PC-9 (cell line): ENCODE results near the gene TPX2. TPM values are rescaled to one million over a fixed set of nuclear protein-coding genes. Genes with fewer than 3 reads are reported as not detected.

Experiments
- BruUV-seq: library from RNA; stranded (reverse); fragments of 400-500 nt; replicated peaks from 2 replicates; lab custom pipeline; 2021; lab: Mats Ljungman, UMichigan
- CTCF ChIA-PET: fragments of 300-600 bp; sonication (Branson Sonifier 250); formaldehyde crosslinking; loops from one replicate; lab custom pipeline; 2022; ENCODE audit warnings: antibody characterized with exemption; lab: Charles Lee
- POLR2A ChIA-PET: fragments of 300-600 bp; sonication (Branson Sonifier 250); formaldehyde crosslinking; loops from one replicate; lab custom pipeline; 2022; ENCODE audit warnings: antibody characterized with exemption; ENCODE audit not compliant: unreplicated experiment; lab: Charles Lee
- DNase-seq, 2 experiments: peaks; one replicate each; pipeline versions ENCODE4 v3.0.0 to v3.0.0-alpha.2; 2015 to 2022; ENCODE audit warnings: mixed read lengths in 1 of 2
- H2AFZ ChIP-seq: fragments of 200-600 bp; sonication (generic); 2 replicates; pipeline ENCODE4 v1.8.1; 2017; ENCODE audit warnings: antibody characterized with exemption
- H3F3A ChIP-seq: fragments of 200-600 bp; sonication (generic); 2 replicates; pipeline ENCODE4 v1.8.1; 2017; ENCODE audit warnings: antibody characterized with exemption, mild to moderate bottlenecking, low read depth; ENCODE audit not compliant: insufficient read depth
- H3K27ac ChIP-seq: fragments of 200-600 bp; sonication (generic); 2 replicates; pipeline ENCODE4 v1.6.1; 2016; ENCODE audit warnings: mixed run types
- H3K27me3 ChIP-seq: fragments of 200-600 bp; sonication (generic); 2 replicates; pipeline ENCODE4 v1.6.1; 2016; ENCODE audit warnings: low read depth, mixed run types; ENCODE audit not compliant: insufficient read depth
- H3K36me3 ChIP-seq: fragments of 200-600 bp; sonication (generic); 2 replicates; pipeline ENCODE4 v1.6.1; 2016; ENCODE audit warnings: low read depth, mixed run types
- H3K4me1 ChIP-seq: fragments of 200-600 bp; sonication (generic); replicated peaks from 2 replicates; pipeline ENCODE4 v1.6.1; 2016; ENCODE audit warnings: mixed run types; ENCODE audit not compliant: insufficient read depth
- H3K4me2 ChIP-seq: fragments of 200-600 bp; sonication (generic); 2 replicates; pipeline ENCODE4 v1.6.1; 2017; ENCODE audit warnings: mixed run types
- H3K4me3 ChIP-seq: fragments of 200-600 bp; sonication (generic); 2 replicates; pipeline ENCODE4 v1.6.1; 2016; ENCODE audit warnings: mixed run types
- H3K79me2 ChIP-seq: fragments of 200-600 bp; sonication (generic); 2 replicates; pipeline ENCODE4 v1.6.1; 2017; ENCODE audit warnings: low read depth, mixed run types
- H3K9me2 ChIP-seq: fragments of 200-600 bp; sonication (generic); 2 replicates; pipeline ENCODE4 v1.8.1; 2017; ENCODE audit warnings: mild to moderate bottlenecking; ENCODE audit not compliant: insufficient read depth
- H3K9me3 ChIP-seq: fragments of 200-600 bp; sonication (generic); 2 replicates; pipeline ENCODE4 v1.8.1; 2016; ENCODE audit warnings: low read depth; ENCODE audit not compliant: insufficient read depth
- H4K20me1 ChIP-seq: fragments of 200-600 bp; sonication (generic); 2 replicates; pipeline ENCODE4 v1.8.1; 2017; ENCODE audit not compliant: insufficient read depth
- CTCF ChIP-seq: fragments of 200-600 bp; sonication (generic); conservative IDR thresholded peaks from 2 replicates; pipeline ENCODE4 v1.6.1; 2017; ENCODE audit warnings: mixed run types, antibody characterized with exemption, mild to moderate bottlenecking, moderate library complexity
- EZH2 ChIP-seq: fragments of 200-600 bp; sonication (generic); IDR thresholded peaks from 2 replicates; pipeline ENCODE4 v1.8.0; 2017; ENCODE audit warnings: antibody characterized with exemption, low read depth
- intact Hi-C: fragments of 100-400 bp; cut with micrococcal nuclease; formaldehyde crosslinking; loops from one replicate; pipeline ENCODE4 v1.10.0; 2022; ENCODE audit not compliant: unreplicated experiment
- total RNA-seq: library from RNA; stranded (reverse); gene quantifications from 2 replicates; pipeline ENCODE4 v1.2.3, GENCODE V29; 2021

The TPX2 gene
- total RNA-seq, 1 experiment from 2014 or later, result 164 TPM

DNA sequence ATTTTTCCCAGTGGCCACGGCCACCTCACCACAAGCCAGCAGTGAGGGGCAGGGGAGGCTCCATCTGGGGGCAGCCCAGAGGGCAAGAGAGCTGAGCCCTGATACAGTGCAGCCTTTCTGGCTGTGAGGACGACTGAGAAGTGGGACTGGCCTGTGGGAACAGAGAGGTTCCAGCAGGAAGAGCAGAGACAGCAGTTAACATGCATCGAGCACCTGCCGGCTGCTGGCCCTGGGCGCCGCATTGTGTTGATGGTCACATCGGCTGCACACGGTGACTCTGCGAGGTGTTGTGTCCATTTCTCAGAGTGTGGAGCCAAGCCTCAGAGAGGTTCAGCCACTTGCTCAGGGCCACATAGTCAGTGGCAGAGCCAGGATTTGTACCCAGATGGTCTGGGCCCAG, 96.5 kb downstream of the TPX2 start:
- CTCF ChIA-PET, result interaction anchor here (0.8 to 1.3 kb wide), 3 partner anchors 11 to 657 kb away, joined by 3 read pairs; no protein-coding TSS in a partner anchor
- H3K4me2 ChIP-seq, result peak overlapping the region; percentile 29
- POLR2A ChIA-PET, result no interaction called here

DNA sequence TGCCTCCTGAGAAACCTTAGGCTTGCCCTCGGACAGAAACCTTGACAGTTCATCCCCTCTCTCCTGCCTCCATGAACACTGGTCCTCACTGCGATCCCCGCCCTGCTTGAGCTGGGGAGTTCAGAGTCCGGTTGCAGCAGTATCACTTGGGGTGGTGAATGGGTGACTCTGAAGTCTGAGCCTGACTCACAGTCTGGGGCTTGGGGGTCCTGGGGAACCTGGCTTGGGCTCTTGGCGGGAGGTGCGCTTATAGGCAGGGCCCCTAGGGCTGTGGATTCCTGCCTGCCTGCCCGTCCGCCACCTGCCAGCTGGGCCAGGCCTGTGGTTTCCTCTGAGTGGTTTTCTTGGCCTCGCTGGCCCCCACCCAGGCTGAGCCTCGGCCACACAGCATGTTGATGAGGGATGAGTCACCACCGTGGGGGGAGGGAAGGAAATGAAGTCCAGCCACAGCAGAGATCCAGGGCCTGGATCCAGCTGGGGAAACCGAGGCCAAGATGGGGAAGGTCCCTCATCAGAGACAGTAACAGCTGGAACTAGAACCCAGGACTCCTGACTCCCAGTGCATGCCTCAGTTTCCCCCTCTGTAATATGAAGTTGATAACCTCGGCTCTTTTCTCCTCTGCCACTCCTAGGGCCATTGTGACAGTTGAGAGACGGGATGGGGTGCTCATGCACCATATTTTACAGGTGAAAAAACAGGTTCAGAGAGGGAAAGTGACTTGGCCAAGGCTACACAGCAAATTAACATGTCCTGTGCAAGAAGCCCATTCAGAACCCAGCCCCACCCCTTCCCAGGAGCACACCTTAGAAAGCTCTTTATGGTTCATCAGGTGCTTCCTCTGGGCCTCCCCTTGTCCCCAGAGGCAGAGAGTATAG, 97.1 kb downstream of the TPX2 start:
- Histone ChIP-seq H3K36me3 (no peaks in the 10 kb centered on the region), H3K27me3 (no peaks in the 10 kb centered on the region), H4K20me1 (no peaks in the 10 kb centered on the region), H2AFZ (no peak overlapping the region), H3K4me3 (no peak overlapping the region), H3K9me2 (no peaks in the 10 kb centered on the region), H3K79me2 (no peaks in the 10 kb centered on the region), H3K4me2 (peak overlapping the region; percentile 29), H3K4me1 (peaks cover 12% of the 10 kb centered on the region), H3F3A (peaks cover 13% of the 10 kb centered on the region; the same call in 1 of the 2 replicates), H3K9me3 (no peaks in the 10 kb centered on the region), H3K27ac (no peak overlapping the region)
- intact Hi-C loops, result loop anchor here (1.0 to 10.0 kb wide), 3 partner anchors 116 to 649 kb away; partner anchors contain the start of gene PDRG1
- peak; percentile 72 to 94 for DNase-seq
- TF ChIP-seq EZH2 (no peak), CTCF (no peak)
- BruUV-seq, result no TSS peak
- CTCF ChIA-PET, result interaction anchor here (0.6 to 1.3 kb wide), 5 partner anchors 10 to 657 kb away, joined by 3 to 8 read pairs (median 3); no protein-coding TSS in a partner anchor
- POLR2A ChIA-PET, result interaction anchor here (0.6 to 0.7 kb wide), 3 partner anchors 113 to 686 kb away, joined by 3 to 5 read pairs (median 4); partner anchors contain the start of gene BCL2L1

More for the DNA sequence above, 96.5 kb downstream of the TPX2 start:
- Histone ChIP-seq H3K4me1 (peaks cover 12% of the 10 kb centered on the region), H3K79me2 (no peaks in the 10 kb centered on the region), H3K27me3 (no peaks in the 10 kb centered on the region), H2AFZ (no peak overlapping the region), H3K9me3 (no peaks in the 10 kb centered on the region), H3K4me3 (no peak overlapping the region), H3K27ac (no peak overlapping the region), H3K36me3 (no peaks in the 10 kb centered on the region), H3F3A (peaks cover 13% of the 10 kb centered on the region; the same call in 1 of the 2 replicates), H3K9me2 (no peaks in the 10 kb centered on the region), H4K20me1 (no peaks in the 10 kb centered on the region)
- TF ChIP-seq CTCF (no peak), EZH2 (no peak)
- intact Hi-C loops, result loop anchor here (5.0 to 10.0 kb wide), 2 partner anchors 268 to 649 kb away; no protein-coding TSS in a partner anchor
- no TSS peak for BruUV-seq
- DNase-seq, result no peak

DNA sequence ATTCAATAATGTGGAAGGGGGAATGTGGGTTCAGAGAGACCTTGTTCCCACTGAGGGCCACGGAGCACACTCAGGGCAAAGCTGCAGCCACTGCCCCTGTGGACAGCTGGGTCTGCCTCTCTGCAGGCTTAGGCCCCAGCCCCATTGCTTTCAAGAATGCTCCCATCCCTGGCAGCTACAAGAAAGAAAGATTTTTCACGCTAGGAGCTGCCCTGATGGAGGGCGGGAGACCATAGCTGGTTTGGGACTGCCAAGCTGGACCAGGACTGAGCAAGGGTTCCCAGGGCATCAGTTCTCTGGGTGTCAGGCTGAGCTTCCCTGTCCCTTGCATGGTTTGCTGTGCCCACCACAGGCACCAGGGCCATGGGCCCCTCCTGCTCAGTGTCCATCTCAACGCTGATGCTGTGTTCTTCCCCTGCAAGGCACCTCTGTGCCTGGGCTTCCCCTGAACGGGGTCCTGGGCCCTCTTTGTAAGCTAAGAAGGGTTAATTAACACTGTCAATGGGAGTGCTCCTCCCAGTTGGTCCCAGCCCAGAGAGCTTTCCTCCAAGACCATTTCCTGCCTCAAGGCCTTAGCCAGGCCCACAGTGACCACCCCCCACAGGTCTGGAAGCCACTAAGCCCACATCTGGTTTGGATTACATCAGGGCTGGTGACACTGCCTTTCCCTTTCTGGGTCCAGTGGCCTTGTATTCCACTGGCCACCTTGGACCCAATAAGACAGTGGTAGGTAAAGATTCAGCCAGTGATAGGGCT, 97.9 kb downstream of the TPX2 start:
- no peaks in the 10 kb centered on the region for H3K9me3 ChIP-seq
- no peaks in the 10 kb centered on the region for H4K20me1 ChIP-seq
- POLR2A ChIA-PET, result interaction anchor here (0.5 to 0.6 kb wide), 4 partner anchors 33 to 638 kb away, joined by 3 to 11 read pairs (median 4); partner anchors contain the start of gene BCL2L1
- H3K4me3 ChIP-seq, result no peak overlapping the region
- H3K4me1 ChIP-seq, result peaks cover 16% of the 10 kb centered on the region
- CTCF ChIA-PET, result interaction anchor here (0.6 to 1.3 kb wide), 3 partner anchors 10 to 110 kb away, joined by 3 to 8 read pairs (median 3); no protein-coding TSS in a partner anchor
- no peak for TF ChIP-seq CTCF
- TF ChIP-seq EZH2, result no peak
- no peaks in the 10 kb centered on the region for H3K9me2 ChIP-seq
- DNase-seq, result no peak
- H2AFZ ChIP-seq, result no peak overlapping the region
- intact Hi-C loops, result loop anchor here (1.0 to 10.0 kb wide), 3 partner anchors 115 to 648 kb away; partner anchors contain the start of gene PDRG1
- no peaks in the 10 kb centered on the region for H3K27me3 ChIP-seq
- no peaks in the 10 kb centered on the region for H3K36me3 ChIP-seq
- H3K4me2 ChIP-seq, result no peak overlapping the region
- no peak overlapping the region for H3K27ac ChIP-seq
- H3F3A ChIP-seq, result peaks cover 13% of the 10 kb centered on the region; the same call in 1 of the 2 replicates
- no peaks in the 10 kb centered on the region for H3K79me2 ChIP-seq
- no TSS peak for BruUV-seq
